ENCODE measurements around the gene CEACAM3.

Gene CEACAM3

DNA sequence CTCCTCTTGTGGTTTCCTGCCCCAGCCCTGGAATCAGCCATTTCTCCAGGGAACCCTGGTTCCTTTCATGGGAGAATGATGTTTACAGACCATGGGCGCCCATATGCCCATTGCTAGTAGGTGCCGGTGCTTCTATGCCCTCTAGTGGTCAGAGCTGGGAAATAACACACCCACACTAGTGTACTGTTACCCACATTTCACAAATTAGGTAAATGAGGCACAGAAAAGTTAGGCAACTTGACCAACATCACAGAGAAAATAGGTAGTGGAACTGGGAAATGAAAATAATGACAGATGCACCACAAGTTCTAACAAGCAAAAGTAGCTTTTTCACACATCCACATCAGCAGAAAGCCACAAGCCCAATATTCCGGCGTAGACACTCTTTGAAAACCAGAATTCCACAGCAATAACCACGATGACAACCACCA, 1.3 kb upstream of the CEACAM3 start:
- TF ChIP-seq, protein P1, sequence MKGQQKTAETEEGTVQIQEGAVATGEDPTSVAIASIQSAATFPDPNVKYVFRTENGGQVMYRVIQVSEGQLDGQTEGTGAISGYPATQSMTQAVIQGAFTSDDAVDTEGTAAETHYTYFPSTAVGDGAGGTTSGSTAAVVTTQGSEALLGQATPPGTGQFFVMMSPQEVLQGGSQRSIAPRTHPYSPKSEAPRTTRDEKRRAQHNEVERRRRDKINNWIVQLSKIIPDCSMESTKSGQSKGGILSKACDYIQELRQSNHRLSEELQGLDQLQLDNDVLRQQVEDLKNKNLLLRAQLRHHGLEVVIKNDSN (IDR thresholded peaks at IDR 0.05) = no peak
- TF ChIP-seq NFIC (IDR thresholded peaks at IDR 0.05) (no peak), TAF1 (IDR thresholded peaks at IDR 0.05; ENCODE audit: low read depth) (no peak), TCF12 (IDR thresholded peaks at IDR 0.05; ENCODE audit: low read depth) (no peak), CEBPB (IDR thresholded peaks at IDR 0.05) (no peak), FOXM1 (IDR thresholded peaks at IDR 0.05; ENCODE audit: borderline replicate concordance, low read depth) (no peak), EGR1 (IDR thresholded peaks at IDR 0.05) (no peak)
- TF ChIP-seq, protein P2, sequence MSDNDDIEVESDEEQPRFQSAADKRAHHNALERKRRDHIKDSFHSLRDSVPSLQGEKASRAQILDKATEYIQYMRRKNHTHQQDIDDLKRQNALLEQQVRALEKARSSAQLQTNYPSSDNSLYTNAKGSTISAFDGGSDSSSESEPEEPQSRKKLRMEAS (IDR thresholded peaks at IDR 0.05) = no peak

DNA sequence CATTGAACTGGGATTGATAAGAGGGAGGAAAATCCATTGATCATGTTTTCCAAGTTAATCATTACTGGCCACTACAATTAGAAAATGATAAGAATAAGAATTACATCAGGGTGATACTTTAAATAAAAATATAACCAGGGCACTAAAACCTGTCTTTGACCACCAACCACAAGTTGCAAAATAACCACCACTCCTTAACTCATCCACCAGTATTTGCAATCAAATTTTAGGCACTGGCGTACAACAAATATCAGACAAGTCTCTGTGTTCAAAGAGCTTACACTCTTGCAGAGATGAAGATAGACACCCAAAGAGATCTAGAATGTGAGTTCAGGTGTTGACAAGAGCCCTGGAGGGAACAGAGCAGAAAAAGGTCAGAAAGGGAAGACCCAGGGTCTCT, 514 bp downstream of the CEACAM3 start:
- TF ChIP-seq NFIC (IDR thresholded peaks at IDR 0.05) = no peak
- TF ChIP-seq EGR1 (IDR thresholded peaks at IDR 0.05) = no peak

DNA sequence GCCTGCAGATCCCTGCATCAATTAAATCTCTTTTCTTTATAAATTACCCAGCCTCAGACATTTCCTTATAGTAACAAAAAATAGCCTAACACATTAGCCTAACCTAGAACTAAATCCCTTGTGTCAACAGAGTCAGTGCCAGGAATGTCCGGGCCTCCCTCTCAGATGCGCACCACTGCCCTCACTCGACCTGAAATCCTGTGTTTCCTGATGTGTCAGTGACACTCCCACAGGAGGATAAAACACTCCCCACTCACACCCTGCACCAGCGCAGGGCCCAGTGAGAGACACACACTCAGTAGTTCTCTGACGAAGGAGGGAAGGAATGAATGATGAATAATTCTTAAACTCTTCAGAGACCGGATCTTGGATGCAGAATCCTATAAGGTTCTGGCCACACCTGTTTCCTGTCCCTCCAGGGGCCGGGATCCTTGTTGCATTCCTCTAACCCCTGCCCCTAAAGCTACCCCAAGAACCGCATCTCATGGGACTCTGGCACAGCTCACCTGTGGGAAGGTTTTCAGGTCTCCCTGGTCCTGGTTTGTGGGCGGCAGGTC, 3.1 kb downstream of the CEACAM3 start:
- TF ChIP-seq EGR1 (IDR thresholded peaks at IDR 0.05) (no peak), ZBTB7A (IDR thresholded peaks at IDR 0.05; ENCODE audit: low read depth) (no peak), TCF12 (IDR thresholded peaks at IDR 0.05; ENCODE audit: low read depth) (no peak), CREB1 (IDR thresholded peaks at IDR 0.05; ENCODE audit: low read depth) (no peak), NFIC (IDR thresholded peaks at IDR 0.05) (no peak)
- TF ChIP-seq, protein P1 (IDR thresholded peaks at IDR 0.05) = no peak
- TF ChIP-seq, protein P3, sequence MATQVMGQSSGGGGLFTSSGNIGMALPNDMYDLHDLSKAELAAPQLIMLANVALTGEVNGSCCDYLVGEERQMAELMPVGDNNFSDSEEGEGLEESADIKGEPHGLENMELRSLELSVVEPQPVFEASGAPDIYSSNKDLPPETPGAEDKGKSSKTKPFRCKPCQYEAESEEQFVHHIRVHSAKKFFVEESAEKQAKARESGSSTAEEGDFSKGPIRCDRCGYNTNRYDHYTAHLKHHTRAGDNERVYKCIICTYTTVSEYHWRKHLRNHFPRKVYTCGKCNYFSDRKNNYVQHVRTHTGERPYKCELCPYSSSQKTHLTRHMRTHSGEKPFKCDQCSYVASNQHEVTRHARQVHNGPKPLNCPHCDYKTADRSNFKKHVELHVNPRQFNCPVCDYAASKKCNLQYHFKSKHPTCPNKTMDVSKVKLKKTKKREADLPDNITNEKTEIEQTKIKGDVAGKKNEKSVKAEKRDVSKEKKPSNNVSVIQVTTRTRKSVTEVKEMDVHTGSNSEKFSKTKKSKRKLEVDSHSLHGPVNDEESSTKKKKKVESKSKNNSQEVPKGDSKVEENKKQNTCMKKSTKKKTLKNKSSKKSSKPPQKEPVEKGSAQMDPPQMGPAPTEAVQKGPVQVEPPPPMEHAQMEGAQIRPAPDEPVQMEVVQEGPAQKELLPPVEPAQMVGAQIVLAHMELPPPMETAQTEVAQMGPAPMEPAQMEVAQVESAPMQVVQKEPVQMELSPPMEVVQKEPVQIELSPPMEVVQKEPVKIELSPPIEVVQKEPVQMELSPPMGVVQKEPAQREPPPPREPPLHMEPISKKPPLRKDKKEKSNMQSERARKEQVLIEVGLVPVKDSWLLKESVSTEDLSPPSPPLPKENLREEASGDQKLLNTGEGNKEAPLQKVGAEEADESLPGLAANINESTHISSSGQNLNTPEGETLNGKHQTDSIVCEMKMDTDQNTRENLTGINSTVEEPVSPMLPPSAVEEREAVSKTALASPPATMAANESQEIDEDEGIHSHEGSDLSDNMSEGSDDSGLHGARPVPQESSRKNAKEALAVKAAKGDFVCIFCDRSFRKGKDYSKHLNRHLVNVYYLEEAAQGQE (IDR thresholded peaks at IDR 0.05; ENCODE audit: low read depth) = no peak

DNA sequence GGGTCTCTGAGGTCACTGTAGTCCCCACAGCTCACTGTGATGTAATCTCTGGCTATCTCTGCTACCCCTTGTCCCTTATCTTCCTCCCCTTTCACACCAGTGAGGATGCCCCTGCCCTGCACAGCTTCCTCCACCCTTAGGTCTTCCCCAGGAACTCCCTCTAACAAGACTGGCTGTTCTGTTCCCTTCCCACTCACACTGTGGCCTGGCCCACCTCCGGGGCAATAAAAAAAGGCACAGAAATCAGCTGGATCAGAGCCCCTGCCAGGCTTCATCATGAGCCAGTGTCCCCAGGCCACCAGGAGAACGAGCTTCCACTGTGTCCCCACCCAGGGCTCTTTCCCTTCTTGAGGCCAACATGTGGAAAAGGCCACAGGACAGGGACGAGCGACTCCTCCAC, 4.6 kb downstream of the CEACAM3 start:
- TF ChIP-seq, protein P1 (IDR thresholded peaks at IDR 0.05) = no peak
- TF ChIP-seq TEAD4 (IDR thresholded peaks at IDR 0.05) (no peak), EGR1 (IDR thresholded peaks at IDR 0.05) (no peak), RAD21 (IDR thresholded peaks at IDR 0.05; ENCODE audit: low read depth) (no peak), TAF1 (IDR thresholded peaks at IDR 0.05; ENCODE audit: low read depth) (no peak), FOXM1 (IDR thresholded peaks at IDR 0.05; ENCODE audit: borderline replicate concordance, low read depth) (no peak), EP300 (IDR thresholded peaks at IDR 0.05; ENCODE audit: borderline replicate concordance) (no peak), CREB1 (IDR thresholded peaks at IDR 0.05; ENCODE audit: low read depth) (no peak)
- TF ChIP-seq, protein P2 (IDR thresholded peaks at IDR 0.05) = no peak

DNA sequence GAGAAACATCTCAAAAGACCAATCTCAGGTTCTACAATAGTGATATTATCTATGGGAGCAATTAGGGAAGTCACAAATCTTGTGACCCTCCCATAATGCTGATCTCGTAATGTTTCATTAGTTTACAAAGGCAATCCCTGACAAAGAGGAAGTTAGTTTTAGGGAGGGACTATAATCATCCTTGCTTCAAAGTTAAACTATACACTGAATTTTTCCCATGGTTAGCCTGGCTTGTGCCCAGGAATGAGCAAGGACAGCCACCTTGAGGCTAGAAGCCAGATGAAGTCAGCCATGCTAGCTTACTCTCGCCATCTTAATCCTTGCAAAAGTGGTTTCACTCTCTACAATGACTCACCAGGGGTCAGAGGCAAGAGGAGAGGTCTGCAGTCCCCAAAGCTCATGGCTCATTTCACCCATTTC, 5.4 kb downstream of the CEACAM3 start:
- TF ChIP-seq CREB1 (IDR thresholded peaks at IDR 0.05; ENCODE audit: low read depth) (no peak), EGR1 (IDR thresholded peaks at IDR 0.05) (no peak)

DNA sequence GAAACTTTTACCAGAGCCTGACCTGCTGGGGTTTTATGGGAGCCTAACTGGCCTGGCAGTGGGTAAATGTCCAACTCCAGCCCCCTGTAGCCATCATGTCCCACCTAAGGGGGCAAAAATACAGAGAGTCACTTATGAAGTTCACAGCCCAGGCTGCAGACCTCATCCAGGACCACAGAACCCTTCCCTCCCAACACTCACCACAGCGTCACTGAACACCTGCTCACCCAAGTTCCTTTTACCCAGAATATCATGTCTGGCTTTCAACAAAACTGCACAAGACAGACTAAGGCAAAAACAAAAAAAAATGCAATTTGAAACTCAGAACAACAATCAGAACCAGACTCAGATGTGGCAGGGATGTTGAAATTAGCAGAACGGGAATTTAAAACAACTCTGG, 6.4 kb downstream of the CEACAM3 start:
- TF ChIP-seq YY1 (IDR thresholded peaks at IDR 0.05; ENCODE audit: low read depth) (no peak), ZBTB7A (IDR thresholded peaks at IDR 0.05; ENCODE audit: low read depth) (no peak), CEBPB (IDR thresholded peaks at IDR 0.05) (no peak), EGR1 (IDR thresholded peaks at IDR 0.05) (no peak), TAF1 (IDR thresholded peaks at IDR 0.05; ENCODE audit: low read depth) (no peak), CREB1 (IDR thresholded peaks at IDR 0.05; ENCODE audit: low read depth) (no peak), TCF12 (IDR thresholded peaks at IDR 0.05; ENCODE audit: low read depth) (no peak), TEAD4 (IDR thresholded peaks at IDR 0.05) (no peak), RAD21 (IDR thresholded peaks at IDR 0.05; ENCODE audit: low read depth) (no peak), NFIC (IDR thresholded peaks at IDR 0.05) (no peak), FOXM1 (IDR thresholded peaks at IDR 0.05; ENCODE audit: borderline replicate concordance, low read depth) (no peak), EP300 (IDR thresholded peaks at IDR 0.05; ENCODE audit: borderline replicate concordance) (no peak)
- TF ChIP-seq, protein P3 (IDR thresholded peaks at IDR 0.05; ENCODE audit: low read depth) = no peak
- TF ChIP-seq, protein P1 (IDR thresholded peaks at IDR 0.05) = no peak
- TF ChIP-seq, protein P2 (IDR thresholded peaks at IDR 0.05) = no peak

Data from Ishikawa (cell line).